Right lobe of liver (tissue), 6 donors: ENCODE measurements around the gene HDAC9. TPM values are rescaled to one million over a fixed set of nuclear protein-coding genes. Genes with fewer than 3 reads are reported as not detected.

Experiments
- ATAC-seq, 4 donors: fragments of 200-7000 bp; cut with Tn5 transposase; one replicate each; pipeline ENCODE4 v1.9.1; 2020; ENCODE audit warnings: mild to moderate bottlenecking in 4 of 4, moderate library complexity in 4 of 4
- DNase-seq, 3 donors: peaks; one replicate each; pipeline ENCODE4 v3.0.0-alpha.2; 2020
- H3K27ac ChIP-seq, 3 donors: fragments of 200-600 bp; one replicate each; pipeline ENCODE4 v1.8.0; 2022
- H3K27me3 ChIP-seq, 2 donors: fragments of 200-600 bp; one replicate each; pipeline ENCODE4 v1.8.0; 2022
- H3K36me3 ChIP-seq, 4 donors: fragments of 200-600 bp; sonication (generic) in 1 of 4; one replicate each; pipeline versions ENCODE4 v1.5.1 to v1.8.0; 2017 to 2022; ENCODE audit warnings: control low read depth in 1 of 4
- H3K4me1 ChIP-seq, 4 donors: fragments of 200-600 bp; sonication (generic) in 1 of 4; one replicate each; pipeline versions ENCODE4 v1.5.1 to v1.8.0; 2017 to 2022; ENCODE audit warnings: control low read depth in 1 of 4
- H3K4me3 ChIP-seq, 3 donors: fragments of 200-600 bp; one replicate each; pipeline ENCODE4 v1.8.0; 2022
- H3K9me3 ChIP-seq, 4 donors: fragments of 200-600 bp; sonication (generic) in 1 of 4; one replicate each; pipeline versions ENCODE4 v1.5.1 to v1.8.0; 2017 to 2022; ENCODE audit warnings: control low read depth in 1 of 4
- CTCF ChIP-seq, 4 donors: fragments of 200-600 bp in 3 of 4; fragments of 450-650 bp in 1 of 4; IDR thresholded peaks; one replicate each; pipeline versions ENCODE4 v1.5.1 to v1.8.0; 2016 to 2022; ENCODE audit warnings: antibody characterized with exemption in 4 of 4, mild to moderate bottlenecking in 2 of 4
- POLR2A ChIP-seq: fragments of 450-650 bp; IDR thresholded peaks from one replicate; pipeline ENCODE4 v1.6.1; 2017; ENCODE audit warnings: antibody characterized with exemption, mild to moderate bottlenecking
- WGBS: methylation state at CpG from one replicate; pipeline ENCODE4 v1.1.6; 2018; ENCODE audit warnings: low coverage, low lambda C conversion rate; ENCODE audit not compliant: insufficient coverage; ENCODE audit errors: missing lambda C conversion rate; 5-methylcytosine and 5-hydroxymethylcytosine counted together
- intact Hi-C, 2 donors: fragments of 100-400 bp; cut with DNase I; formaldehyde crosslinking; loops; one replicate each; pipeline versions ENCODE4 v1.11.2 to v1.14.1; 2022
- total RNA-seq, 6 experiments: library from RNA; depleted of rRNA in 2 of 6; stranded (reverse); fragments of >200 nt in 2 of 6; fragmentation: NEBNext Ultra II Directional in 3 of 6; extraction: Animal tissue kit (Norgen Biotek cat#: 25700) in 3 of 6; gene quantifications; one replicate each; pipeline versions ENCODE4 v1.1.0 to v1.2.4, GENCODE V29; 2016 to 2023
- donor health status: DM: no; HTN: yes; CAD: no.
- donor health status: DM: no; HTN: no; CAD: no.
- donor health status: DM: no; HTN: no; CAD: no.
- donor health status: DM: no; HTN: yes; CAD: no.
- donor health status: DM: no; HTN: yes; CAD: no.

The HDAC9 gene
- total RNA-seq, 6 experiments from 2014 or later = 1.0 to 4.1 (median 2.5) TPM

DNA sequence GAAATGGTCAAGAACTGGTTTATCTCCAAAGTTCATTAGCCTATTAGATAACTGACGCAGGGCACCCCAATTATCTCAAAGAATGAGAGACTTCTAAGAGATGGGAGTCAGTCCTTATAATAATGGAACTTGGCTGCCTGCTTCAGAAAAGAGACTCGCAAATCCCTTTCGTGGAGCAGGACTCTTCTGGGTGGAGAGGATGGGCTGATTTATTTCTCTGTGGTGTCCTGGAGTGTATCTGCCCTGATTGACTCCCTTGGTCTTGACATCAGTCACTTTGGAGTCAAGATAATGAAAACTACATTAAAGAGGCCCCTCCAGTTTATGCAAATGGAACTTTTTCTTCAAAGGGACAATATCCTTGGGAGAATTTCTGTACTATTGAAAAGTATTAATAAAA, 198.9 kb downstream of the HDAC9 start:
- Histone ChIP-seq H3K4me3 (no peak overlapping the region), H3K4me1 (no peaks in the 10 kb centered on the region), H3K27me3 (no peaks in the 10 kb centered on the region), H3K27ac (no peak overlapping the region), H3K36me3 (no peaks in the 10 kb centered on the region), H3K9me3 (no peaks in the 10 kb centered on the region)
- TF ChIP-seq POLR2A (no peak), CTCF (IDR thresholded peaks at IDR 0.05) (no peak)
- WGBS = 62% methylated on average over 3 of the region's 3 CpGs
- intact Hi-C loops = no loop called here
- DNase-seq = no peak
- ATAC-seq = no peak

DNA sequence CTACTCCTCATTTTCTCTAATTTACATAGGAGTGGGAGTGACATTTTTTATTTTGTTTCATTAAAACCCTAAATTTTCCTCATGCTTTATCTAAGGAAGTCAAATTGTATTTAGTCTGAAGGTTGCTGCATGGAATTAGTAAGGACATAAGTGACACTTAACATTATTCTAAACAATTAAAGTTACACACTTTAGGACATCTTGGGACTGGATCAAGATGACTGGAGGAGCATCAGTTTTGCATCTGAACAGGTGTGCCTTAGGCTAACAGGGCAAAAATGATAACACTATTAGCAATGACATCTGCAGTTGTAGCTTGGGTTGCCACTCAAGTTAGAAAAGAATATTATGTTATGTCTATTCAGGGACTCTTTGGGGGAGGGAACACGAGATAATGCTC, 199.4 kb downstream of the HDAC9 start:
- intact Hi-C loops = no loop called here
- ATAC-seq (no peak), DNase-seq (no peak)
- Histone ChIP-seq H3K36me3 (no peaks in the 10 kb centered on the region), H3K4me1 (no peaks in the 10 kb centered on the region), H3K9me3 (no peaks in the 10 kb centered on the region), H3K4me3 (no peak overlapping the region), H3K27ac (no peak overlapping the region), H3K27me3 (no peaks in the 10 kb centered on the region)
- TF ChIP-seq CTCF (IDR thresholded peaks at IDR 0.05) (no peak), POLR2A (no peak)
- 13% methylated on average over 1 of the region's 1 CpG for WGBS

- Histone ChIP-seq H3K36me3 (no peaks in the 10 kb centered on the region), H3K9me3 (no peaks in the 10 kb centered on the region), H3K4me3 (no peak overlapping the region), H3K27me3 (no peaks in the 10 kb centered on the region), H3K4me1 (no peaks in the 10 kb centered on the region), H3K27ac (no peak overlapping the region)
- DNase-seq = no peak
- TF ChIP-seq CTCF (IDR thresholded peaks at IDR 0.05) = no peak
- TF ChIP-seq POLR2A = no peak
- 71% methylated on average over 5 of the region's 6 CpGs for WGBS
- intact Hi-C loops = no loop called here
- no peak for ATAC-seq
Observed at GRCh38 chr7:18698258-18698734, 202.7 kb downstream of the HDAC9 start.

- intact Hi-C loops = no loop called here
- WGBS = 64% methylated on average over 7 of the region's 7 CpGs
- H3K27ac ChIP-seq = no peak overlapping the region
- H3K4me1 ChIP-seq = no peaks in the 10 kb centered on the region
- no peak for TF ChIP-seq CTCF (IDR thresholded peaks at IDR 0.05)
- no peaks in the 10 kb centered on the region for H3K27me3 ChIP-seq
- H3K9me3 ChIP-seq = no peaks in the 10 kb centered on the region
- H3K4me3 ChIP-seq = no peak overlapping the region
- no peaks in the 10 kb centered on the region for H3K36me3 ChIP-seq
- ATAC-seq (no peak), DNase-seq (no peak)
Observed at GRCh38 chr7:18700147-18700546, 204.6 kb downstream of the HDAC9 start.
